ENCODE results near the gene FAM120B.
"Not testable (repeated sequence)": the region's sequence is repeated elsewhere in the genome, so short reads cannot be mapped to it uniquely, and the experiment has no call there.

FAM120B gene

DNA sequence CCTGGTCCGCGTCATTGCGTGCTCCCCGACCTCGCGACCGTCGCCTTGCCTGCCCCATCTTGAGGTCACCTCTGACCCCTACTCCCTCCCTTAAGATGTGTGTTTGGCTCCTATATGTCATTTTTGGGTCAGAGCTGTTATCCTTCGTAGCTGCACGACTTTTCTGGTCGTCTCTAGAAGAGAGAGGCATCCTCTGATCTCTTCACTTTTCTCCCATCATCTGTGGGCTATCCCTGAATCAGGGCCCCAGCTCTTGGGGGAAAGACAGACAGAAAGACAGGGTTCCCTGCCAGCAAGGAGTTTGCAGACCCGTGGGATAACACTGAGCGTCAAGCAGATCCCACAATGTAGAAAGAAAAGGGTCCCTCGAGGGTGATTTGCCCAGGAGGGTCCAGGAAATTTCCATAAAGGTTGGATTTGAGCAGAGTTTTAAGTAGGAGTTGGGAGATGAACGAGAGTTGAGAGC, 555 bp downstream of the FAM120B start:
- Histone ChIP-seq H3K4me1 (ENCODE audit: control insufficient read depth, insufficient read depth, low read length) (peaks cover 27% of the 10 kb centered on the region), H3K27ac (ENCODE audit: low read length) (peak overlapping the region; percentile 85), H3K27me3 (ENCODE audit: control insufficient read depth in 1 of 2, insufficient read depth in 2 of 2, low read length in 2 of 2) (no peaks in the 10 kb centered on the region), H3K36me3 (ENCODE audit: control insufficient read depth in 2 of 2, insufficient read depth in 2 of 2, low read length in 2 of 2) (no peaks in the 10 kb centered on the region), H3K9ac (ENCODE audit: low read length in 2 of 2) (peak overlapping the region; percentile 99), H3K4me3 (ENCODE audit: low read length in 2 of 2) (peak overlapping the region; percentile 98 to 100), H3K9me3 (ENCODE audit: control insufficient read depth in 2 of 2, low read length in 2 of 2) (no peaks in the 10 kb centered on the region)

GRCh38 chr6:170308761-170309160, 2.2 kb downstream of the FAM120B start:
- H3K9ac ChIP-seq (ENCODE audit: low read length in 2 of 2) = no peak overlapping the region
- H3K27ac ChIP-seq (ENCODE audit: low read length) = no peak overlapping the region
- H3K4me1 ChIP-seq (ENCODE audit: control insufficient read depth, insufficient read depth, low read length) = peaks cover 27% of the 10 kb centered on the region
- no peak overlapping the region for H3K4me3 ChIP-seq (ENCODE audit: low read length in 2 of 2)
- H3K27me3 ChIP-seq (ENCODE audit: control insufficient read depth in 1 of 2, insufficient read depth in 2 of 2, low read length in 2 of 2) = no peaks in the 10 kb centered on the region
- no peaks in the 10 kb centered on the region for H3K36me3 ChIP-seq (ENCODE audit: control insufficient read depth in 2 of 2, insufficient read depth in 2 of 2, low read length in 2 of 2)
- no peaks in the 10 kb centered on the region for H3K9me3 ChIP-seq (ENCODE audit: control insufficient read depth in 2 of 2, low read length in 2 of 2)

- Histone ChIP-seq H3K4me3 (ENCODE audit: low read length in 2 of 2) (no peak overlapping the region), H3K27me3 (ENCODE audit: control insufficient read depth in 1 of 2, insufficient read depth in 2 of 2, low read length in 2 of 2) (no peaks in the 10 kb centered on the region), H3K27ac (ENCODE audit: low read length) (no peak overlapping the region), H3K36me3 (ENCODE audit: control insufficient read depth in 2 of 2, insufficient read depth in 2 of 2, low read length in 2 of 2) (no peaks in the 10 kb centered on the region), H3K4me1 (ENCODE audit: control insufficient read depth, insufficient read depth, low read length) (peaks cover 17% of the 10 kb centered on the region), H3K9me3 (ENCODE audit: control insufficient read depth in 2 of 2, low read length in 2 of 2) (no peaks in the 10 kb centered on the region), H3K9ac (ENCODE audit: low read length in 2 of 2) (no peak overlapping the region)
Measured at GRCh38 chr6:170311696-170312095, 5.1 kb downstream of the FAM120B start.

DNA sequence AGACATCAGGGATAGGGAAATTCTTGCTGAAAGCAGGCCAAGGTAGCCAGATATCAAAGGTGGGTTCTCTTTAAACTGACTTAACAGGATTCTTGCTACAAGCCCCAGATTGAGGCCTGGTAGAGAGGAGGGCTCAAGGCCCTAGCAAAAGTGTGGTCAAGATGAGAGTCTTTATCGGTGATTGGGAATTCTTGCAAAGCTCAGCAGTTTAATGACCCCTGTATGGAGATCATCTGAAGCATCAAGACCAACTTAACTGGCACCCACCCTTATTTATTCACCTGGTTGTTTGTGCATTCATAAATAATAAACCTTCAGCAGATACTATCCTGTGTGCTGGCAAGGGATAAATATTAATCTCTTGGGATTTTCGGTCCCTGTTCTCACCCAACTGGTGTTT, 6.3 kb downstream of the FAM120B start:
- Histone ChIP-seq H3K4me1 (ENCODE audit: control insufficient read depth, insufficient read depth, low read length) (peaks cover 8% of the 10 kb centered on the region), H3K27ac (ENCODE audit: low read length) (no peak overlapping the region), H3K36me3 (ENCODE audit: control insufficient read depth in 2 of 2, insufficient read depth in 2 of 2, low read length in 2 of 2) (peaks cover 0 to 4% of the 10 kb centered on the region in 2 donors), H3K9ac (ENCODE audit: low read length in 2 of 2) (no peak overlapping the region), H3K9me3 (ENCODE audit: control insufficient read depth in 2 of 2, low read length in 2 of 2) (no peaks in the 10 kb centered on the region), H3K4me3 (ENCODE audit: low read length in 2 of 2) (no peak overlapping the region), H3K27me3 (ENCODE audit: control insufficient read depth in 1 of 2, insufficient read depth in 2 of 2, low read length in 2 of 2) (no peaks in the 10 kb centered on the region)

GRCh38 chr6:170313716-170314295, 7.2 kb downstream of the FAM120B start:
- Histone ChIP-seq H3K27ac (ENCODE audit: low read length) (no peak overlapping the region), H3K36me3 (ENCODE audit: control insufficient read depth in 2 of 2, insufficient read depth in 2 of 2, low read length in 2 of 2) (peaks cover 0 to 8% of the 10 kb centered on the region in 2 donors), H3K9ac (ENCODE audit: low read length in 2 of 2) (no peak overlapping the region), H3K4me3 (ENCODE audit: low read length in 2 of 2) (no peak overlapping the region), H3K9me3 (ENCODE audit: control insufficient read depth in 2 of 2, low read length in 2 of 2) (no peaks in the 10 kb centered on the region), H3K4me1 (ENCODE audit: control insufficient read depth, insufficient read depth, low read length) (no peaks in the 10 kb centered on the region), H3K27me3 (ENCODE audit: control insufficient read depth in 1 of 2, insufficient read depth in 2 of 2, low read length in 2 of 2) (no peaks in the 10 kb centered on the region)

DNA sequence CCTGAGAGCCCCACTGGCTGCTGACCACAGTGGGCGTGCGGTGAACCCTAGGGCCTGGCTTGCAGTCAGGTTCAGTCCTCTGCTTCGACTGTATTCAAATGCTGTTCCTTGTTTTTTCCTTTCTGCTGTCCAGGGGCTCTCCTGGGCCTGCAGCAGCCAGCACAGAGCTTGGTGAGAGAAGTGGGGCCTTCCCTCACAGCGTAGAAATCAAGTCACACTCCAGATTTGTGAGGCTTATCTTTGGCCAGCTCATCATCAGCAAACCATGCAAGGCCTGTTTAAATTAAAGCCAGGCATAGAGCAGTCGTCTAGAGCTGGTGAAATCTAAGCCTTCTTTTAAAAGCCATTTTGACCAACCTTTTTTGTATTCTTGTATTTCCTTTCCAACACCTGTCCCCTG, 8.4 kb downstream of the FAM120B start:
- Histone ChIP-seq H3K9ac (ENCODE audit: low read length in 2 of 2) (no peak overlapping the region), H3K4me1 (ENCODE audit: control insufficient read depth, insufficient read depth, low read length) (no peaks in the 10 kb centered on the region), H3K27ac (ENCODE audit: low read length) (no peak overlapping the region), H3K27me3 (ENCODE audit: control insufficient read depth in 1 of 2, insufficient read depth in 2 of 2, low read length in 2 of 2) (no peaks in the 10 kb centered on the region), H3K9me3 (ENCODE audit: control insufficient read depth in 2 of 2, low read length in 2 of 2) (no peaks in the 10 kb centered on the region), H3K4me3 (ENCODE audit: low read length in 2 of 2) (no peak overlapping the region), H3K36me3 (ENCODE audit: control insufficient read depth in 2 of 2, insufficient read depth in 2 of 2, low read length in 2 of 2) (peaks cover 0 to 15% of the 10 kb centered on the region in 2 donors)

DNA sequence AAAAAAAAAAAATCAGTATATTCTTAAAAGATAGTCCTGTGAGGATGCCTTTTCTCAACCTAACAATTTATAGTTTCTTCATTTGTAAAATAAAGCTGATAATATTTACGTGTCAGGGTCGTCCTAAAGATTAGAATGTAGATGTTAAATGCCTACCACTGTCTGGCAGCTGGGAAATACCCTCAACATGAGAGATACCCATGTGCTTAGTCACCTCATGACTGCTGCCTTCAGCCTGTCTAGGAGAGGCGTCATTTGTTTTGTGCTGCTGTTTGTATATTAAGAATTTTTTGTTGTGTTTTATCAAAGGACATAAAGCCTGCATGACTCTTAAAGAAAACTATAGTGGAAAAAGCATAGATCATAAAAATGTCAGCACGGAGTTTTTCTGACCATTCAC, 9.5 kb downstream of the FAM120B start:
- Histone ChIP-seq H3K27me3 (ENCODE audit: control insufficient read depth in 1 of 2, insufficient read depth in 2 of 2, low read length in 2 of 2) (no peaks in the 10 kb centered on the region), H3K36me3 (ENCODE audit: control insufficient read depth in 2 of 2, insufficient read depth in 2 of 2, low read length in 2 of 2) (peaks cover 0 to 17% of the 10 kb centered on the region in 2 donors), H3K4me3 (ENCODE audit: low read length in 2 of 2) (no peak overlapping the region), H3K4me1 (ENCODE audit: control insufficient read depth, insufficient read depth, low read length) (no peaks in the 10 kb centered on the region), H3K9ac (ENCODE audit: low read length in 2 of 2) (no peak overlapping the region), H3K9me3 (ENCODE audit: control insufficient read depth in 2 of 2, low read length in 2 of 2) (no peaks in the 10 kb centered on the region), H3K27ac (ENCODE audit: low read length) (no peak overlapping the region)

DNA sequence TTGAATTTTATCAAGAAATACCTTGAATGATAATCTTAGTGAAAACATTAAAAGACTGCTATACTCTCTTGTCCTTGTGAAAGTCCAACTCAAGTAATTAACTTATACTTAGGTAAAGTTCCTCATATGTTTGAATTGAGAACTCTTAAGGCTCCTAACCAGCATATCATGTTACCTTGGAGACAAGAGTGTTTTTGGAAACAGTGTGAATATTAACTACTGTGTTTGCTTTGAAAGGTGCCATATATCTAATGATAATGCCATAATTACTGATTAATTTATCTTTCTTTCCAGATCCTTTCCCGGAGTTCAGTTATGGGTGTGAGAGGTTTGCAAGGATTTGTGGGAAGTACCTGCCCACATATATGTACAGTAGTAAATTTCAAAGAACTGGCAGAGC, 10.5 kb downstream of the FAM120B start:
- Histone ChIP-seq H3K9ac (ENCODE audit: low read length in 2 of 2) (no peak overlapping the region), H3K27me3 (ENCODE audit: control insufficient read depth in 1 of 2, insufficient read depth in 2 of 2, low read length in 2 of 2) (no peaks in the 10 kb centered on the region), H3K9me3 (ENCODE audit: control insufficient read depth in 2 of 2, low read length in 2 of 2) (no peaks in the 10 kb centered on the region), H3K4me1 (ENCODE audit: control insufficient read depth, insufficient read depth, low read length) (no peaks in the 10 kb centered on the region), H3K4me3 (ENCODE audit: low read length in 2 of 2) (no peak overlapping the region), H3K27ac (ENCODE audit: low read length) (no peak overlapping the region), H3K36me3 (ENCODE audit: control insufficient read depth in 2 of 2, insufficient read depth in 2 of 2, low read length in 2 of 2) (peaks cover 0 to 18% of the 10 kb centered on the region in 2 donors)

DNA sequence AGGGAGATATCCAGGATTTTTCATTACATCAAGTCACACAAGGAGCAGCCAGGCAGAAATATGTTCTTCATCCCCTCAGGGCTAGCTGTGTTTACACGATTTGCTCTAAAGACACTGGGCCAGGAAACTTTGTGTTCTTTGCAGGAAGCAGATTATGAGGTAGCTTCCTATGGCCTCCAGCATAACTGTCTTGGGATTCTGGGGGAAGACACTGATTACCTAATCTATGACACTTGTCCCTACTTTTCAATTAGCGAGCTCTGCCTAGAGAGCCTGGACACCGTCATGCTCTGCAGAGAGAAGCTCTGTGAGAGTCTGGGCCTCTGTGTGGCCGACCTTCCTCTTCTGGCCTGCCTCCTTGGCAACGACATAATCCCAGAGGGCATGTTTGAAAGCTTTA, 11.2 kb downstream of the FAM120B start:
- H3K9ac ChIP-seq (ENCODE audit: low read length in 2 of 2) = no peak overlapping the region
- H3K27me3 ChIP-seq (ENCODE audit: control insufficient read depth in 1 of 2, insufficient read depth in 2 of 2, low read length in 2 of 2) = no peaks in the 10 kb centered on the region
- no peak overlapping the region for H3K27ac ChIP-seq (ENCODE audit: low read length)
- no peaks in the 10 kb centered on the region for H3K9me3 ChIP-seq (ENCODE audit: control insufficient read depth in 2 of 2, low read length in 2 of 2)
- H3K36me3 ChIP-seq (ENCODE audit: control insufficient read depth in 2 of 2, insufficient read depth in 2 of 2, low read length in 2 of 2) = peaks cover 0 to 19% of the 10 kb centered on the region in 2 donors
- H3K4me3 ChIP-seq (ENCODE audit: low read length in 2 of 2) = no peak overlapping the region
- no peaks in the 10 kb centered on the region for H3K4me1 ChIP-seq (ENCODE audit: control insufficient read depth, insufficient read depth, low read length)

DNA sequence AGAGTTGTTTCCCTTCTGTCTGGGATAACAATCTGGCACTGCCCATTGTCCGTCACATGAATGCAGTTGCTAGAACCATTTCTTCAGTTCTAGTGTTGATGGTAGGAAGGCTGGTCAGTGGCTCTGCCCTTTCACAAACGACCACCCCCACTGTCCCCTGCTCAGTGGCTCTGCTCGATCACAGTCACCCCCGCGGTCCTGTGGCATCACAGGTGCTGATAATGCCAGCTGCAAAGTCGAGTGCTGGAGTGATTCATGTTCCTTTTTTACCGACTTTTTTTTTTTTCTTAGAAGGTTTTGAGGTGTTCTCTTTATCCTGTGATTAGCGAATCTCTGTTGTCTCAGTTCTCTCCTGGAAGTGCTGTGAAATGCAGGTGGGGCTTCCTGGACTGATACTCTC, 22.8 kb downstream of the FAM120B start:
- H3K27ac ChIP-seq (ENCODE audit: low read length) = no peak overlapping the region
- H3K36me3 ChIP-seq (ENCODE audit: control insufficient read depth in 2 of 2, insufficient read depth in 2 of 2, low read length in 2 of 2) = peaks cover 39% of the 10 kb centered on the region in 2 donors
- H3K9ac ChIP-seq (ENCODE audit: low read length in 2 of 2) = no peak overlapping the region

GRCh38 chr6:170335199-170335598, 28.6 kb downstream of the FAM120B start:
- not testable (repeated sequence) for H3K4me1 ChIP-seq (ENCODE audit: control insufficient read depth, insufficient read depth, low read length); H3K4me3 ChIP-seq (ENCODE audit: low read length in 2 of 2); H3K27me3 ChIP-seq (ENCODE audit: control insufficient read depth in 1 of 2, insufficient read depth in 2 of 2, low read length in 2 of 2); H3K9ac ChIP-seq (ENCODE audit: low read length in 2 of 2); H3K27ac ChIP-seq (ENCODE audit: low read length); H3K9me3 ChIP-seq (ENCODE audit: control insufficient read depth in 2 of 2, low read length in 2 of 2)
- H3K36me3 ChIP-seq (ENCODE audit: control insufficient read depth in 2 of 2, insufficient read depth in 2 of 2, low read length in 2 of 2) = peaks cover 16 to 20% of the 10 kb centered on the region in 2 donors

More for the DNA sequence above, 22.8 kb downstream of the FAM120B start:
- Histone ChIP-seq H3K4me1 (ENCODE audit: control insufficient read depth, insufficient read depth, low read length) (no peaks in the 10 kb centered on the region), H3K9me3 (ENCODE audit: control insufficient read depth in 2 of 2, low read length in 2 of 2) (no peaks in the 10 kb centered on the region), H3K4me3 (ENCODE audit: low read length in 2 of 2) (no peak overlapping the region), H3K27me3 (ENCODE audit: control insufficient read depth in 1 of 2, insufficient read depth in 2 of 2, low read length in 2 of 2) (no peaks in the 10 kb centered on the region)

Data from stomach smooth muscle (tissue), 2 donors.